Left ventricle myocardium inferior (tissue), 1 donor: ENCODE measurements around the gene USP20. TPM values are rescaled to one million over a fixed set of nuclear protein-coding genes. Genes with fewer than 3 reads are reported as not detected.

ENCODE experiments used
- DNase-seq: peaks from one replicate; pipeline ENCODE4 v3.0.0-alpha.2; 2020
- H3K27ac ChIP-seq: fragments of 200-600 bp; replicated peaks from 2 replicates; pipeline ENCODE4 v1.8.0; 2021
- H3K27me3 ChIP-seq: fragments of 200-600 bp; 2 replicates; pipeline ENCODE4 v1.8.0; 2021; ENCODE audit warnings: low read depth
- H3K36me3 ChIP-seq: fragments of 200-600 bp; 2 replicates; pipeline ENCODE4 v1.8.0; 2021
- H3K4me1 ChIP-seq: fragments of 200-600 bp; 2 replicates; pipeline ENCODE4 v1.8.0; 2021
- H3K4me3 ChIP-seq: fragments of 200-600 bp; 2 replicates; pipeline ENCODE4 v1.8.0; 2021; ENCODE audit warnings: mild to moderate bottlenecking, moderate library complexity
- H3K9me3 ChIP-seq: fragments of 200-600 bp; replicated peaks from 2 replicates; pipeline ENCODE4 v1.8.0; 2021
- CTCF ChIP-seq: fragments of 200-600 bp; IDR thresholded peaks from 2 replicates; pipeline ENCODE4 v1.8.0; 2021; ENCODE audit warnings: antibody characterized with exemption, mild to moderate bottlenecking, borderline replicate concordance
- intact Hi-C: fragments of 100-400 bp; cut with micrococcal nuclease; formaldehyde crosslinking; loops from one replicate; pipeline ENCODE4 v1.11.0; 2022
- total RNA-seq: library from RNA; stranded (reverse); fragmentation: NEBNext Ultra II Directional; extraction: Animal tissue kit (Norgen Biotek cat#: 25700); gene quantifications from one replicate; pipeline ENCODE4 v1.2.1, GENCODE V29; 2021
- donor health status: DM: no; HTN: yes; CAD: no; lungs with severe emphysema.

Gene USP20
- total RNA-seq, 1 donor from 2014 or later = 13.2 TPM

GRCh38 chr9:129838707-129839259 lies 3.5 kb downstream of the USP20 start:
- intact Hi-C loops = no loop called here
- Histone ChIP-seq H3K27me3 (no peaks in the 10 kb centered on the region), H3K4me1 (peaks cover 36% of the 10 kb centered on the region), H3K4me3 (no peak overlapping the region), H3K9me3 (no peaks in the 10 kb centered on the region), H3K36me3 (peaks cover 8% of the 10 kb centered on the region), H3K27ac (no peak overlapping the region)
- no peak for DNase-seq
- TF ChIP-seq CTCF = no peak

- no peak for TF ChIP-seq CTCF
- intact Hi-C loops = no loop called here
- no peak overlapping the region for H3K27ac ChIP-seq
These were observed 4.2 kb downstream of the USP20 start for GRCh38 chr9:129839324-129840023.

GRCh38 chr9:129840034-129840433 lies 4.8 kb downstream of the USP20 start:
- intact Hi-C loops = no loop called here
- DNase-seq = no peak
- peaks cover 24% of the 10 kb centered on the region for H3K4me1 ChIP-seq
- TF ChIP-seq CTCF = no peak
- H3K4me3 ChIP-seq = no peak overlapping the region
- H3K36me3 ChIP-seq = peaks cover 8% of the 10 kb centered on the region
- no peak overlapping the region for H3K27ac ChIP-seq
- no peaks in the 10 kb centered on the region for H3K9me3 ChIP-seq
- H3K27me3 ChIP-seq = no peaks in the 10 kb centered on the region

More at GRCh38 chr9:129839324-129840023, 4.2 kb downstream of the USP20 start:
- DNase-seq = no peak
- Histone ChIP-seq H3K36me3 (peaks cover 8% of the 10 kb centered on the region), H3K27me3 (no peaks in the 10 kb centered on the region), H3K4me1 (peaks cover 29% of the 10 kb centered on the region), H3K9me3 (no peaks in the 10 kb centered on the region), H3K4me3 (no peak overlapping the region)

- TF ChIP-seq CTCF = no peak
- peaks cover 17% of the 10 kb centered on the region for H3K4me1 ChIP-seq
- peaks cover 8% of the 10 kb centered on the region for H3K36me3 ChIP-seq
- H3K27me3 ChIP-seq = no peaks in the 10 kb centered on the region
- intact Hi-C loops = no loop called here
- H3K9me3 ChIP-seq = no peaks in the 10 kb centered on the region
- H3K27ac ChIP-seq = no peak overlapping the region
- no peak for DNase-seq
- H3K4me3 ChIP-seq = no peak overlapping the region
These were observed 5.8 kb downstream of the USP20 start for GRCh38 chr9:129841071-129841470.

- no peak for TF ChIP-seq CTCF
- intact Hi-C loops = no loop called here
- H3K4me1 ChIP-seq = no peaks in the 10 kb centered on the region
- H3K9me3 ChIP-seq = no peaks in the 10 kb centered on the region
- H3K4me3 ChIP-seq = no peak overlapping the region
- no peaks in the 10 kb centered on the region for H3K27me3 ChIP-seq
- H3K27ac ChIP-seq = no peak overlapping the region
- H3K36me3 ChIP-seq = peaks cover 14% of the 10 kb centered on the region
- DNase-seq = no peak
These were observed 10.1 kb downstream of the USP20 start for GRCh38 chr9:129845373-129845772.
